GM15510 (cell line): ENCODE data around the gene MRGPRD.

Source experiments
- POLR2A ChIP-seq: IDR thresholded peaks from 3 replicates; pipeline ENCODE4 v1.6.1; 2011; ENCODE audit warnings: borderline replicate concordance; ENCODE audit not compliant: insufficient read length; ENCODE audit errors: extremely low read depth

The MRGPRD gene

DNA sequence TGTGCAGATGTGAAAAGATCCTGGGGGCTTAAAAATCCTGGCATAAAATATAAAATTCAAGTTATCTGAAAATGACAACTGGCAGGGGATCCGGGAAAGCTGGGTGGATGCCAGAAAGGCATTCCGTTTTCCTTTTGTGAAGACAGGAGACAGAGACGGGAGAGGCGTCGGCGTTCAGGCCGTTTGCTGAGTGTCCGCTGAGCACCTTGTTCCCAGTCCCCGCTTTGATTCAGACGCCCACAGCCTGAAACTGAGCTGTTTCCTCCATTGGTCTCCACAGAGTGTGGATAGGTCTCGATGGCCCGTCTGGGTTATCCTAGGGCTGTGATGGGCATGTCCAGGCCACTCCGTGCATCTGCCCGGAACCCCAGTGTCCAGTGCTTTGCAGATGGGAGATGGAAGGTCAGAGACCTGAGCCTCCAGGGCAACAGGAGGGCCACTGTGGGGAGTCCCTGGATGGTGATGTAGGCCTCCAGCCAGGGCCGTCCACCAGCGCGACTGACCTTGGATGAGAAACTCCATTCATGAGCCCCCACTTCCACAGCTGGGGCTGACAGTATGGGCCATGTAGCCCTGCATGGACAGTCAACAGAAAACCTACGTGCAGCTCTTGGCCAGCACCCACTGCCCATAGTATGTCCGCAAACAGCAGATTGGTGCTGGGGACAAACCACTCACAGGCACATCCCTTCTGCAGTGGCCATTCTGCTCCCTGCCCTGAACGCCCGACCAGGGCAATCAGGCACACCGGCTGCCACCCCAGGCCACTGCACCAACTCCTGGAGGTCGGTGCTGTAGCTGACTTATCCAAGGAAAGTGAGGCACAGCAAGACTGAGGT, 20.7 kb upstream of the MRGPRD start:
- TF ChIP-seq POLR2A: no peak

DNA sequence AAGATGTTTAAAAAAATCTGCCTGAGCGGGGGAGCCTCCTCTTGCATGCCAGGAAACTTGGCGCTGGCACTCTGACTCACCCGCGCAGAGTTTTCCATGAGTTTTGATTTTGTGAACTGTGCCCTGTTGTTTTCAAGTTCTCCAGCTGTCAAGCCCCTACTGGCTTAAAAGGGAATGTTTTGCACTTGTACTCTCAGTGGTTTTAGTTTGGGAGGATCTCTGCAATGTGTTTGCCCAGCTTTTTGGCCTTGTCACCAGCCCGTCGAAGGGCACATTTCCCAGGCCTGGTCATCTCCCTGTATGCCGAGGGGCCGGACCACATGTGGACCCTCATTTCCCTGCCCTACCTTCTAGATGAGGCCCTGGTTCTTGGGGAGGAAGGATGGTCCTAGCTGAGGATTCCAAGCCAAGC, 20.1 kb upstream of the MRGPRD start:
- no peak for TF ChIP-seq POLR2A

DNA sequence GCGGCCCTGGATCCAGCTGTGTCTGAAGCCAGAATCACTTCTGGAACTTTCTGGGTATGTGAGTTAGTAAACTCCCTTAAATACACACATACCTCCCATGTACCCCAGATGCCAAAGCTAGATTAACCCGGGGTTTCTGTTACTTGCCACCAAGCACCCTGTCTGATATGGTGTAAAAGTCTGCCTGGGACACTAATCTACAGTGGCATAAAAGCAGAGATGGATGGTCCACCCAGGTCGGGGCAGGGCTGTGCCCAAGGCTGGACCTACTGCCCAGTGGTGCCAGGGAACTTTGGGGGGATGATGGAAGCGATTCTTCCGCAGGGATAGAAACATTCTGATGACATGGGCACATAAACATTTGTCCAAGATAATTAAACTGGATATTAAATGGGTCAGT, 19.6 kb upstream of the MRGPRD start:
- no peak for TF ChIP-seq POLR2A

DNA sequence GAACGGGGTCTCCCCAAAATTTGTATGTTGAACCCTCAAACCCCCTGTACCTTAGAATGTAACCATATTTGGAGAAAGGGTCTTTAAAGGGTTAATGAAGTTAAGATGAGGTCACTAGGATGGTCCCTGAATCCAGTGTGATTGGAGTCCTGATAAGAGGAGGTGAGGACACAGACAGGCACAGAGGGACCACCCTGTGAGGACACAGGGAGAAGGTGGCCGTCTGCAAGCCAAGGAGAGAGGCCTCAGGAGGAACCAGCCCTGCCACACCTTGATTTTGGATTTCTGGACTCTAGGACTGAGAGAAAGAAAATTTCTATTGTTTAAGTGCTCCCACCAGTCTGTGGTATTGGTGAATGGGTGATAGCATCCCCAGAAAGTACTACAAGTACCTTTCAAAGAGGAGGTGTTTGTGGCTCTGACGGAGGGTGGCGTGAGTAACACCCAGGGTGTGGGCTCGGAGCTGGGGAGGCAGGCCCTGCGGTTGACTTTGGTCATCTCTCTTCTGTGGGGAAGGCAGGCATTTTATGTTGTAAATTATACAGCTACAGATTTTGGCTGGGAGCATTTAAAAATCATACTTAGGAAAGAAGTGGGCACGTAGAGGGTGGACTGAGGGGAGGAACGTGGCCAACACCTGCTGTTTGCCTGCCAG, 18.4 kb upstream of the MRGPRD start:
- no peak for TF ChIP-seq POLR2A

DNA sequence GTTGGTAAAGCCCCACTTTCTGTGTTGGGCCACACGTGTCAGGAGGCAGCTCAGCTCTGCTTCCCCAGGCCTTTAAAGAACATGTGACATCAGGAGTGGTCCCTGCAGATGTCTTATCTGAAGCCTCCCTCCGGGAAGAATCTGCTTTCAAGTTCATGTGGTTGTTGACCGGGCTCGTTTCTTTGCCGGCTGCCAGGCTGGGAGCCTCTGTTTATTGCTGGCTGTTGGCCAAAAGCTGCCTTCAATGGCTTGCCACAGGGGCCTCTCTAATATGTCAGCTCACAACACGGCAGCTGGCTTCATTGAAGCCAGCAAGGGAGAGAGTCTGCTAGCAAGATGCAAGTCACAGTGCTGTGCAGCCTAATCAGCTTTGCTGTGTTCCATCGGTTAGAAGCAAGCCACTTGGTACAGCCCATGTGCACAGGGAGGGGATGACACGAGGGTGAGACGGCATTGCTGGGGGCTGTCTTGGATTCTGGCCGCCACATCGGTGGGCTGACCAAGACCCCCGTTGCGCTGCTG, 17.7 kb upstream of the MRGPRD start:
- no peak for TF ChIP-seq POLR2A

DNA sequence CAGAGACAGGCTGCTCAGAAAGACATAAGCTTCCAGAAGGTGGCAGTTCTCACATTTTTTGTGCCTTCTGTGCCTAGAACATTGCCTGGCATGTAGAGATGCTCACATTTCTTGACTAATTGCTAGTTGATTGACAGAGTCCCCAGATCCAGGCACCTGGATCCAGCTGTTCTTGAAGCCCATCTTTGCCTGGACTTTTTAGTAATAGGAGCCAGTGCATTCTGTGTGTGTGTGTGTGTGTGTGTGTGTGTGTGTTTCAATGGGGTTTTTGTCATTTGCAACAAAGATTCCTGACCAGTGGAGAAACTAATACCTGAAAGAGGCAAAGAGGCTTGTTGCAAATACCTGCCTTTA, 17.2 kb upstream of the MRGPRD start:
- TF ChIP-seq POLR2A: no peak

DNA sequence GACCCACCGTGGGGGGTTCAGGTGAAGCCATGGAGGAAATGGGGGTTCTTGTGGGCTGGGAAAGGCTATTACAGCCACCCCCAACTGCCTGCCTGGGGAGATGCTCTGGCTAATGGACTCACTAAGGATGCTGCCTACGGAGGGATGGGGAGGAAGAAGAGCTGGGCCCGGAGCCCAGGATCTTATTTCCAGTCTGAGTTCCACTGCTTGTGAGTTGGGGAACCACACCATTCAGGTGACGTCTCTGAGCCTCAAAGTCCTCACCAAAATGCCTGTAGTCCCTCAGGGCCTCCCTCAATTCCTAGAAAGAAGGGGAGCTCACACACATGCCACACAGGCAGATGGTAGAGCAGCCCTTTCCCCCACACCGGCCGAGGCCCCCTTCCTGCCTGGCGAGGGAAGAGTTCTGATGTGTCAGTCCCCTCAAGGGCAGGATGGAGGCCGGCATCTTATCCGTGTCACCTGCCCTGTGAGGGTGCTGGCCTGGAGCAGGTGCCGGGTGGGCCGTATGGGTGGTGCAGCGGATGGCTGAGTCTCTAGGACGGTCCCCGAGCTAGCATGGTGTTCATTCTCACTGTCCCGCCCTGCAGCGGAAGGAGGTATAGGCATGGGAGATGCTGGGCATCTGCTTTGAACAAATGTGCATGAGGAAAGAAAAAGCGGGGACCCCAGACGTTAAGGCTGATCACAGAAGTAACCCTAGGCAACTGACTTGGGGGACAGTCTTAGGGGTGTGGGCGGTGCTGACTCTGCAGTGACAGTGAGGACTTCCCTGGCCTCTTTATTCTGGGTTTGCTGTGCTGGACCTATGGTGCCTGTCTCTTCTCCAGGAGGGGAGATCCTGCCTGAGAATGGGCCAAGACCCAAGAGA, 16.6 kb upstream of the MRGPRD start:
- no peak for TF ChIP-seq POLR2A

DNA sequence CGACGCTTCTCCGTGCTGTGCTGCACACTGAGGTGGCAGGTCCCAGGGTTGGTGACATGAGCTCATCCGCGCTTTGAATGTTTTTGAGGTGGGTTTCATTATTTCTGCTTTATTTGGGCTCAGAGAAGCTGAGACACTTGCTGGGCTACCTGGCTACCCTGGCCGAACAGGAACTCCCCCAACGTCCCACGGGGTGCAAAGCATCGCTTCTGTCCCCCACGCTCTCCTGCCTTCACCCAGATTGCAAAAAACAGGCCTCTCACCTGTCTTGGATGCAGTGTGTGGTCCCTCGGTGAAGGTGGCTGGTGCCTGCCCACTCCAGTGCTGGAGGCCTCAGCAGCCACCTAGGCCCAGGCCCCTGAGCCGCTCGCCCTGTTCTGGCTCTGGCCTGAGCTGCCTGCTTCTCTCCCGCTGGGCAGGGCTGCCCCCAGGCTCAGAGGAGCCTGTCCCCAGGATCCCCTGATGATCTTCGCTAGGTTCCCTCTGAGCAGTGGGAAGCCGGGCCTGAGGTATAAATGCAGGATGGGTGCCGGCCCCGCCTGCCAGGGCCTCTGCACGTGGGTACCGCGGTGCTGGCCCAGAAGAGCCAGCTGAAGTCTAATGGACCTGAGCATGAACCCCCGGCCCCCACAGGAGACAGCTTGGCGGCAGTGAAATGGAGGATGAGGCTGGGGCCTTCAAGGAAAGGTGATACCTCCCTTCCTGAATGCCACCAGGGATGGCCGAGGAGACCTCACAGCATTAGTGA, 15.8 kb upstream of the MRGPRD start:
- TF ChIP-seq POLR2A: no peak

DNA sequence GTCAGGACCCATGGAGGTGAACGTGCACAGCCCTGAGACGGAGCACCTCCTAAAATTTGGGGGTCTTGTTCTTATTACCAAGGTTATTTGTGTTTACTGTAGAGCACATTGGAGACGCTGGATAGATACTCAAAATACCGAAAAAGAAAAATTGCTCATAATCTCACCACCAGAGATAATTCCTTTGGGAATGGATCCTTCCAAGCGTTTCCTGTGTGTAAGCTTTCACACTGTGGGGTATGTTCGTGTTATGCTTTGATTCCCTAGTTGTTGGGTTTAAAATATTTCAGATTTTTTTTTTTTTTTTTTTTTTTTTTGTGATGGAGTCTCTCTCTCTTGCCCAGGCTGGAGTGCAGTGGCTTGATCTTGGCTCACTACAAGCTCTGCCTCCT, 14.1 kb upstream of the MRGPRD start:
- no peak for TF ChIP-seq POLR2A

DNA sequence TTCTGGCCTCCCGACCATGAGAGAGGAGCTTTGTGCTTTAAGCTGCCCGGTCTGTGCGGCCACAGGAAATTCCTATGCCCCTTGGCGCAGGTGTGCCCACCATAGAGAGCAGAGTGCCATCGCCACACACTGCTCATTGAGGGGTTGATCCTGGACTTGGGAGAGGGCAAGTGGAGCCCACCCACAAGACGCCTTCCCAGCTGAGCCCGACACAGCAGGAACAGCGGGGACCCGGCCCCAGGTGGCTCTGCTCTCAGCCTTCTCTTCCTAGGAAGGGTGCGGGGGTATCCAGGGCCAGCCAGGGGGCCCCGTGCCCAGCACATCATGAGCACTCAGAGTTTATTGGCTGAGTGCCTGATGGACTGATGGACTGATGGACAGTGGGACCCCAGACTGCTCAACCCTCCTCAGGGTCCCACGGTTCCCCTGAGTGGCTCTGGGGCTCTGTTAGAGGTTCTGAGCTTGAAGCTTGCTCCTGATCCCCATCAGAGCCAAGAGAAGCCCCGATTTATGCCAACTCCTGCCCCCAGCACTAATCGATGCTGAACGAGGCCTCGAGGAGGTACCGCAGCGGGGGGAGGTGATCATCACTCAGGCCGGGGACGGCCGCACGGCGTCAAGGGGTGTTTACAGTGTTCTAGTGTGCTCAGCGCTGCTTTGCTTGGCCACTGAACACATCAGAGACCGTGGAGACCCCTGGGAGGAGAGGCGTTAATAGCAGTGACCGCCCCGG, 13.5 kb upstream of the MRGPRD start:
- no peak for TF ChIP-seq POLR2A

DNA sequence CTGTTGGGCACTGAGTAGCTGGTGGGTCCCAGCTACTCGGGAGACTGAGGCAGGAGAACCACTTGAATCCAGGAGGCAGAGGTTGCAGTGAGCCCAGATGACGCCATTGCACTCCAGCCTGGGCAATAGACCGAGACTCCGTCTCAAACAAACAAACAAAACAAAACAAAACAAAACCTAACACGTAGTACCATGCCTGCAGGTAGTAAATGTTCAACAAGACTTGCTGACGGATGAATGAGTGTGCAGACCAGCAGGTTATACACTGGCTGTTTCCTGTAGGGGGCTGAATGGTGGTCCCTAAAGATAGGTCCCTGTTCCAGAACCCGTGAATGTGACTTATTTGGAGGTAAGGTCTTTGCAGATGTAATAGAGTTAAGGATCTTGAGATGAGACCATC, 12.8 kb upstream of the MRGPRD start:
- TF ChIP-seq POLR2A: no peak

DNA sequence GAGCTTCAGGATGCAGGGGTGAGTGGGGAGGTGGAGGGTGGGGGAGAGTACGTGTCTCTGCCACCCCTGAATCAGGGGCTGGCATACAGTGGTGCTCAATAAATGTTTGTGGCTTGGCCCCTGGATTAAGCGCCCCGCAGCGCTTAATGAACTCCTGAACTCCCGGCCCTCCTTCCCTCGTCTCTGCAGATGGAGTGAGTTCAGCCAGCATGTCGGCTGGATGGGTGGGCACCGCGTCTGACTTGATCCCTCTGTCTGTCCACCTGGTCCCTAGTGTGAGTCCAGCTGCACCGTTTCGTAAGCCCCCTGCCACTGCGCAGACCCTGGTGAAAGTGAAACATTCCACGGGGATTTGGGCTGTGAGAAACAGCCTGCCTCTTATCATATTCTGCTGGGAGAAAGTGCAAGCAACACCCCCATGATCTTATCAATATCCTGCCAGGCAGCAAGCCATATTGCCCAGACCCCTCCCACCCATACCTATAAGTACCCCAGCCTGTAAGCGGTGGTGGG, 12.0 kb upstream of the MRGPRD start:
- TF ChIP-seq POLR2A: no peak

DNA sequence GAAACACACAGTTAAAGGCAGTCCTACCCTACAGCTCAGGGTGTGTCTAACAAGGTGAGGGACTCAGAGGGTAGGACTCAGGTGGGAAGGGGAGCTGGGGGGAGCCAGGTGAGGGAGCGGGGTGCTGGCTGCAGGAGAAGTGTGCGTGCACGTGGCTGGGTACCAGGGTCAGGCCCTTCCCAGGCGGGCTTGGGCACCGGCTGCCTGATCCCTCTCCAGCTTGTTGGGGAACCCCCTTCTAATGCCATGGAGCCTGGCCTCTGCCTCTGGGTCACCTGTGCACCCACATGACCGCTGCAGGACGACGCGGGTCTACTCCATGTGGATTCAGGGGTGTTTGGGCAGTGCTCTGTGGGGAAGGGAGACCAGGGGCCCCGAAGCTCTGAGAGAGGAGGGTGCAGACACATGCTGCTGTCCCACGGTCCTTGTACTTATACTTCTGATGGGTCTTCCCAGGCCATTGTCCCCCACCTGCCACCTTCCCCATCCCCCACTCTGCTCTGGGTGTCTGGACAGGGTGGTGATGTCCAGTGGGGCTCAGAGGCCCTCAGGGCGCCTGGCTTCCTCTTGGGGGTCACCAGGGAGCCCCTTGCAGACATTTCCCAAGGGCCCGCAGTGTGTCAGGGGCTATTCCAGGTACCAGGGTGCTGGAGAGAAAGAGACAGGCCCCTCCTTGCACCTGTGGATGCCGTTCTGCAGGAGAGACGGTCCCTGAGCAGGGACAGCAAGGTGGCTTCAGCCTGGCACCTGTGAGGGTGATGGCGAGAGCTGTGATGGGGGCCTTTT, 10.4 kb upstream of the MRGPRD start:
- TF ChIP-seq POLR2A: no peak
